OCI-M2 (cell line): ENCODE data around the gene MOAP1.
A peak's percentile ranks its signal among the peaks of the same experiment; 100 is the strongest.
"Not testable (repeated sequence)": the region's sequence is repeated elsewhere in the genome, so short reads cannot be mapped to it uniquely, and the experiment has no call there.

Experiments used
- DNase-seq: peaks from one replicate; lab custom pipeline; 2025; ENCODE audit not compliant: unreplicated experiment; lab: John Stamatoyannopoulos, UW

The MOAP1 gene

GRCh38 chr14:93184391-93185348 lies at the start of gene MOAP1, which contains the start of gene LYSET:
TSS of gene MOAP1 (minus strand) at chr14:93184897. CDS start at chr14:93184242, 655 bp downstream.
TSS of gene LYSET (plus strand) at chr14:93185317. CDS start at chr14:93185406, 89 bp downstream.
- DNase-seq = no peak

- DNase-seq = not testable (repeated sequence)
These were observed 48.4 kb upstream of the MOAP1 start for GRCh38 chr14:93233078-93233477.

- DNase-seq = no peak
These were observed 47.5 kb upstream of the MOAP1 start for GRCh38 chr14:93232159-93232558.

GRCh38 chr14:93231129-93231979 lies 46.7 kb upstream of the MOAP1 start:
- DNase-seq = no peak

GRCh38 chr14:93230539-93230938 lies 45.8 kb upstream of the MOAP1 start:
- no peak for DNase-seq

GRCh38 chr14:93228550-93228949 lies 43.9 kb upstream of the MOAP1 start:
- DNase-seq = no peak

- no peak for DNase-seq
These were observed 38.9 kb upstream of the MOAP1 start for GRCh38 chr14:93223565-93223964.

GRCh38 chr14:93220509-93220908 lies 35.8 kb upstream of the MOAP1 start:
- no peak for DNase-seq

GRCh38 chr14:93219103-93219726 lies 34.5 kb upstream of the MOAP1 start:
- DNase-seq = no peak

GRCh38 chr14:93214598-93214997 lies 29.9 kb upstream of the MOAP1 start:
- no peak for DNase-seq

- DNase-seq = no peak
These were observed 27.7 kb upstream of the MOAP1 start for GRCh38 chr14:93212432-93212831.

- DNase-seq = no peak
These were observed 23.0 kb upstream of the MOAP1 start for GRCh38 chr14:93207468-93208308.

- DNase-seq = peak; percentile 88
These were observed 22.2 kb upstream of the MOAP1 start, which contains the start of the genes GON7 and UBR7 for GRCh38 chr14:93206793-93207467. TSS of gene GON7 (minus strand) at chr14:93207065. CDS start at chr14:93207037, 28 bp downstream. TSS of gene UBR7 (plus strand) at chr14:93207256. CDS start at chr14:93207292, 36 bp downstream.

GRCh38 chr14:93201155-93201704 lies 16.5 kb upstream of the MOAP1 start:
- DNase-seq = no peak

GRCh38 chr14:93200553-93200952 lies 15.9 kb upstream of the MOAP1 start:
- no peak for DNase-seq

GRCh38 chr14:93199031-93199430 lies 14.3 kb upstream of the MOAP1 start:
- DNase-seq = no peak

- no peak for DNase-seq
These were observed 10.8 kb upstream of the MOAP1 start for GRCh38 chr14:93195316-93195999.

GRCh38 chr14:93186956-93187355 lies 2.3 kb upstream of the MOAP1 start:
- DNase-seq = no peak

- DNase-seq = no peak
These were observed 1.8 kb upstream of the MOAP1 start for GRCh38 chr14:93186466-93186865.
